Transverse colon (tissue), 4 donors: Measurements from ENCODE around the gene PLEKHG2. TPM values are rescaled to one million over a fixed set of nuclear protein-coding genes. Genes with fewer than 3 reads are reported as not detected.
"Not testable (repeated sequence)": the region's sequence is repeated elsewhere in the genome, so short reads cannot be mapped to it uniquely, and the experiment has no call there.

ENCODE experiments used
- DNase-seq: peaks from one replicate; pipeline ENCODE4 v3.0.0-alpha.2; 2019
- H3K27ac ChIP-seq, 4 donors: fragments of 200-600 bp; sonication (generic); 2 replicates each; pipeline ENCODE4 v1.5.1; 2016 to 2018; ENCODE audit warnings: inconsistent platforms in 4 of 4
- H3K27me3 ChIP-seq: fragments of 200-600 bp; sonication (generic); 2 replicates; pipeline ENCODE4 v1.5.1; 2017; ENCODE audit warnings: inconsistent platforms
- H3K36me3 ChIP-seq, 4 donors: fragments of 200-600 bp; sonication (generic); 2 replicates each; pipeline ENCODE4 v1.5.1; 2017 to 2019; ENCODE audit warnings: inconsistent platforms in 4 of 4
- H3K4me1 ChIP-seq, 4 donors: fragments of 200-600 bp; sonication (generic); 2 replicates each; pipeline ENCODE4 v1.5.1; 2017 to 2020; ENCODE audit warnings: inconsistent platforms in 4 of 4
- H3K4me3 ChIP-seq, 4 donors: fragments of 200-600 bp; sonication (generic); 1 replicate in 1 of 4; 2 replicates in 3 of 4; pipeline versions ENCODE4 v1.5.1 to v1.6.1; 2017 to 2019; ENCODE audit warnings: inconsistent platforms in 4 of 4
- H3K9me3 ChIP-seq, 2 donors: fragments of 200-600 bp; sonication (generic); 2 replicates each; pipeline ENCODE4 v1.5.1; 2017 to 2019; ENCODE audit warnings: inconsistent platforms in 2 of 2
- CTCF ChIP-seq, 5 experiments: fragments of 200-600 bp in 3 of 5; fragments of 450-650 bp in 2 of 5; sonication (generic) in 3 of 5; IDR thresholded peaks; 1 replicate in 2 of 5; 2 replicates in 3 of 5; pipeline ENCODE4 v1.5.1; 2016 to 2017; ENCODE audit warnings: antibody characterized with exemption in 5 of 5, inconsistent platforms in 3 of 5, mild to moderate bottlenecking in 2 of 5, moderate library complexity in 1 of 5
- EP300 ChIP-seq: sonication (generic); formaldehyde crosslinking; IDR thresholded peaks from one replicate; pipeline ENCODE4 v1.6.1; 2017; ENCODE audit warnings: antibody characterized with exemption, low read depth
- POLR2A ChIP-seq: fragments of 450-650 bp; IDR thresholded peaks from one replicate; pipeline ENCODE4 v1.6.1; 2016; ENCODE audit warnings: antibody characterized with exemption, mild to moderate bottlenecking, moderate library complexity
- POLR2AphosphoS5 ChIP-seq, 3 donors: sonication (generic); formaldehyde crosslinking; IDR thresholded peaks; one replicate each; pipeline ENCODE4 v1.6.1; 2016; ENCODE audit warnings: antibody characterized with exemption in 3 of 3
- WGBS, 2 donors: methylation state at CpG; one replicate each; pipeline ENCODE4 v1.1.5; 2018; ENCODE audit warnings: low coverage in 1 of 2; 5-methylcytosine and 5-hydroxymethylcytosine counted together
- in situ Hi-C, 4 donors: fragments of 200-750 bp; cut with MboI; loops; one replicate each; pipeline versions ENCODE4 v1.15.0 to v1.15.1; 2017; ENCODE audit warnings: low sequenced_read_pairs in 3 of 4, low pct_ligation_motif_present in 1 of 4, low pct_unique_long_range_greater_than_20kb in 1 of 4
- intact Hi-C: fragments of 100-400 bp; cut with DNase I; formaldehyde crosslinking; loops from one replicate; pipeline ENCODE4 v1.15.1; 2023; ENCODE audit warnings: low total_unique reads
- total RNA-seq, 4 donors: library from RNA; depleted of rRNA; stranded (reverse); fragments of >200 nt; gene quantifications; one replicate each; pipeline ENCODE4 v1.1.0, GENCODE V29; 2016

Gene PLEKHG2
- total RNA-seq, 4 donors from 2014 or later = 6.1 to 27.7 (median 11.9) TPM

GRCh38 chr19:39372941-39373340, 39.5 kb upstream of the PLEKHG2 start:
- peaks cover 0 to 32% (median 12%) of the 10 kb centered on the region in 4 donors for H3K36me3 ChIP-seq
- H3K27ac ChIP-seq = peak overlapping the region; percentile 80 to 95 (median 84)
- TF ChIP-seq CTCF (IDR thresholded peaks at IDR 0.05) (no peak), POLR2A (no peak), EP300 (no peak), POLR2AphosphoS5 (IDR thresholded peaks at IDR 0.05) (no peak)
- in situ Hi-C loops = no loop called here
- WGBS, 2 donors = 73% methylated on average over 2 of the region's 2 CpGs; no CpG with 5 or more reads in 1 of the 2 donors
- no peaks in the 10 kb centered on the region for H3K9me3 ChIP-seq
- intact Hi-C loops = no loop called here
- peaks cover 8 to 20% (median 13%) of the 10 kb centered on the region in 4 donors for H3K4me1 ChIP-seq
- no peak for DNase-seq
- no peak overlapping the region for H3K4me3 ChIP-seq
- no peaks in the 10 kb centered on the region for H3K27me3 ChIP-seq

GRCh38 chr19:39375929-39376328, 36.5 kb upstream of the PLEKHG2 start:
- Histone ChIP-seq H3K27ac (no peak overlapping the region), H3K9me3 (no peaks in the 10 kb centered on the region), H3K36me3 (peaks cover 0 to 53% (median 23%) of the 10 kb centered on the region in 4 donors), H3K4me1 (peaks cover 8 to 20% (median 13%) of the 10 kb centered on the region in 4 donors), H3K4me3 (no peak overlapping the region), H3K27me3 (no peaks in the 10 kb centered on the region)
- in situ Hi-C loops (no loop called here), intact Hi-C loops (no loop called here)
- no peak for DNase-seq
- no peak for TF ChIP-seq POLR2A
- TF ChIP-seq EP300 = no peak
- no peak for TF ChIP-seq CTCF (IDR thresholded peaks at IDR 0.05)
- no peak for TF ChIP-seq POLR2AphosphoS5 (IDR thresholded peaks at IDR 0.05)

- in situ Hi-C loops (no loop called here), intact Hi-C loops (no loop called here)
- Histone ChIP-seq H3K4me1 (peaks cover 5 to 12% (median 10%) of the 10 kb centered on the region in 4 donors), H3K27me3 (no peaks in the 10 kb centered on the region), H3K36me3 (peaks cover 0 to 62% (median 26%) of the 10 kb centered on the region in 4 donors), H3K27ac (no peak overlapping the region), H3K9me3 (no peaks in the 10 kb centered on the region), H3K4me3 (no peak overlapping the region)
- TF ChIP-seq POLR2A (no peak), POLR2AphosphoS5 (IDR thresholded peaks at IDR 0.05) (no peak), CTCF (IDR thresholded peaks at IDR 0.05) (no peak), EP300 (no peak)
- WGBS, 2 donors = 84% methylated on average over 18 of the region's 18 CpGs; no CpG with 5 or more reads in 1 of the 2 donors
- DNase-seq = no peak
Measured at GRCh38 chr19:39377373-39378362, 34.8 kb upstream of the PLEKHG2 start.

- H3K27ac ChIP-seq, DNase-seq: not testable (repeated sequence)
Measured at GRCh38 chr19:39379366-39379765, 33.1 kb upstream of the PLEKHG2 start.

More at GRCh38 chr19:39379366-39379765, 33.1 kb upstream of the PLEKHG2 start:
- H3K27me3 ChIP-seq, H3K9me3 ChIP-seq, H3K4me1 ChIP-seq, in situ Hi-C loops, intact Hi-C loops, H3K4me3 ChIP-seq: not testable (repeated sequence)
- whole genome bisulfite sequencing, 2 donors = 96% methylated on average over 4 of the region's 4 CpGs; no CpG with 5 or more reads in 1 of the 2 donors
- H3K36me3 ChIP-seq = peaks cover 0 to 69% (median 26%) of the 10 kb centered on the region in 4 donors
